Measurements from ENCODE around the gene PTPN23. TPM values are rescaled to one million over a fixed set of nuclear protein-coding genes. Genes with fewer than 3 reads are reported as not detected.

PTPN23 gene
- total RNA-seq, 3 donors from 2014 or later (not counting 1 experiment from before 2014, with no cell fraction given): 49.3 to 73.6 (median 52.0) TPM

DNA sequence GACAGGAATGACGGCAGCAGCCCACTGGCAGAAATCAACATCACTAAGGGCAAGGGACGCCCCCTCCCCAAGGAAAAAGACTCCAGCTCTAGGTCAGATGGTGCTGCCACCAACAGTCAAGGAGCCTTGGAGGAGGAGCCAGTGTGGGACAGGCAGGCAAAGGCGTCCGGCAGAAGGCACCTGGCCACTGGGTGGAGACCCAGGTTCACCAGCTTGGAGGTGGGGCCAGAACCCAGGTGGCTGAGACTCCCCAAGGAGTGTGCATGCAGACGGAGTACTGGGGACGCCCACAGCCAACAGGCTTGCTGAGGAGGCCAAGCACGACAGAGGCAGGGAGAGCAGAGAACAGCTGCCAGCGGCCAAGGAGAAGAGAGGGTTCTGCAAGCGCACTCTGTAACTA, 35.2 kb downstream of the PTPN23 start:
- H3K27me3 ChIP-seq (ENCODE audit: control insufficient read depth, insufficient read depth, low read length): no peaks in the 10 kb centered on the region
- H3K4me3 ChIP-seq (ENCODE audit: low read length): no peak overlapping the region
- Mint-ChIP-seq H3K4me3 (no peak overlapping the region), H3K27ac (peak overlapping the region; percentile 56 to 77), H3K27me3 (ENCODE audit: low read depth in 2 of 2) (no peaks in the 10 kb centered on the region), H3K9me3 (no peaks in the 10 kb centered on the region), H3K4me1 (peaks cover 5 to 7% of the 10 kb centered on the region in 2 donors), H3K36me3 (no peaks in the 10 kb centered on the region)
- WGBS (ENCODE audit: insufficient coverage): 86% methylated on average over 9 of the region's 9 CpGs
- intact Hi-C loops (cut with micrococcal nuclease): no loop called here
- no peak for TF ChIP-seq CTCF (IDR thresholded peaks at IDR 0.05)
- H3K9me3 ChIP-seq (ENCODE audit: control insufficient read depth, insufficient read depth, low read length): no peaks in the 10 kb centered on the region
- no peak overlapping the region for H3K27ac ChIP-seq (ENCODE audit: low read length)
- ATAC-seq (no peak), DNase-seq (no peak)
- H3K36me3 ChIP-seq (ENCODE audit: control insufficient read depth, insufficient read depth, low read length): peaks cover 65% of the 10 kb centered on the region
- peaks cover 5% of the 10 kb centered on the region for H3K4me1 ChIP-seq (ENCODE audit: control insufficient read depth, insufficient read depth, low read length)

- peaks cover 19 to 29% of the 10 kb centered on the region in 2 donors for H3K4me1 Mint-ChIP-seq
These were observed 37.6 kb downstream of the PTPN23 start for GRCh38 chr3:47418167-47419082.

GRCh38 chr3:47419083-47420043, 38.5 kb downstream of the PTPN23 start:
- Histone ChIP-seq H3K36me3 (ENCODE audit: control insufficient read depth, insufficient read depth, low read length) (peaks cover 35% of the 10 kb centered on the region), H3K9me3 (ENCODE audit: control insufficient read depth, insufficient read depth, low read length) (no peaks in the 10 kb centered on the region), H3K4me3 (ENCODE audit: low read length) (no peak overlapping the region), H3K4me1 (ENCODE audit: control insufficient read depth, insufficient read depth, low read length) (peaks cover 24% of the 10 kb centered on the region), H3K27ac (ENCODE audit: low read length) (no peak overlapping the region), H3K27me3 (ENCODE audit: control insufficient read depth, insufficient read depth, low read length) (no peaks in the 10 kb centered on the region)
- ATAC-seq: no peak
- H3K4me1 Mint-ChIP-seq: peaks cover 19 to 30% of the 10 kb centered on the region in 2 donors
- no peak for TF ChIP-seq CTCF (IDR thresholded peaks at IDR 0.05)
- no peak overlapping the region for H3K27ac Mint-ChIP-seq
- H3K4me3 Mint-ChIP-seq: no peak overlapping the region
- H3K36me3 Mint-ChIP-seq: no peaks in the 10 kb centered on the region
- DNase-seq: no peak
- intact Hi-C loops (cut with micrococcal nuclease): no loop called here
- no peaks in the 10 kb centered on the region for H3K27me3 Mint-ChIP-seq (ENCODE audit: low read depth in 2 of 2)
- WGBS (ENCODE audit: insufficient coverage): 97% methylated on average over 17 of the region's 17 CpGs
- no peaks in the 10 kb centered on the region for H3K9me3 Mint-ChIP-seq

More at GRCh38 chr3:47418167-47419082, 37.6 kb downstream of the PTPN23 start:
- H3K27ac ChIP-seq (ENCODE audit: low read length): no peak overlapping the region
- H3K4me3 ChIP-seq (ENCODE audit: low read length): no peak overlapping the region
- no peaks in the 10 kb centered on the region for H3K9me3 ChIP-seq (ENCODE audit: control insufficient read depth, insufficient read depth, low read length)
- TF ChIP-seq CTCF (IDR thresholded peaks at IDR 0.05): no peak
- H3K36me3 ChIP-seq (ENCODE audit: control insufficient read depth, insufficient read depth, low read length): peaks cover 44% of the 10 kb centered on the region
- no peaks in the 10 kb centered on the region for H3K27me3 ChIP-seq (ENCODE audit: control insufficient read depth, insufficient read depth, low read length)
- H3K4me3 Mint-ChIP-seq: no peak overlapping the region
- intact Hi-C loops (cut with micrococcal nuclease): no loop called here
- no peaks in the 10 kb centered on the region for H3K36me3 Mint-ChIP-seq
- ATAC-seq (no peak), DNase-seq (no peak)
- H3K4me1 ChIP-seq (ENCODE audit: control insufficient read depth, insufficient read depth, low read length): peaks cover 24% of the 10 kb centered on the region
- no peak overlapping the region for H3K27ac Mint-ChIP-seq
- WGBS (ENCODE audit: insufficient coverage): 94% methylated on average over 53 of the region's 53 CpGs
- no peaks in the 10 kb centered on the region for H3K9me3 Mint-ChIP-seq
- H3K27me3 Mint-ChIP-seq (ENCODE audit: low read depth in 2 of 2): no peaks in the 10 kb centered on the region

Measured in natural killer cell (primary cell).